CD14-positive monocyte (primary cell): ENCODE data around the gene SLC7A8. TPM values are rescaled to one million over a fixed set of nuclear protein-coding genes. Genes with fewer than 3 reads are reported as not detected.

Source experiments
- DNase-seq, 3 donors: peaks; one replicate each; pipeline ENCODE4 v3.0.0-alpha.2; 2011 to 2022
- H2AFZ ChIP-seq: 2 replicates; pipeline ENCODE4 v1.6.0; 2012; ENCODE audit warnings: mild to moderate bottlenecking, low read depth, low read length, inconsistent platforms; ENCODE audit not compliant: insufficient read depth, poor library complexity, severe bottlenecking
- H3K27ac ChIP-seq, 2 donors: 1 replicate in 1 of 2; 2 replicates in 1 of 2; pipeline ENCODE4 v1.5.1; 2012 to 2013; ENCODE audit warnings: low read length in 2 of 2, control low read depth in 1 of 2, inconsistent platforms in 1 of 2, low read depth in 1 of 2, mild to moderate bottlenecking in 1 of 2
- H3K27me3 ChIP-seq, 2 donors: one replicate each; pipeline versions ENCODE4 v1.6.0 to v1.6.1; 2011 to 2013; ENCODE audit warnings: low read length in 2 of 2; ENCODE audit not compliant: control insufficient read depth in 2 of 2, insufficient read depth in 2 of 2
- H3K36me3 ChIP-seq, 2 donors: replicated peaks in 1 of 2; 1 replicate in 1 of 2; 2 replicates in 1 of 2; pipeline versions ENCODE4 v1.5.1 to v1.6.1; 2012 to 2013; ENCODE audit warnings: low read length in 2 of 2, control low read depth in 1 of 2, inconsistent platforms in 1 of 2, mild to moderate bottlenecking in 1 of 2; ENCODE audit not compliant: insufficient read depth in 2 of 2, control insufficient read depth in 1 of 2
- H3K4me1 ChIP-seq, 2 donors: 1 replicate in 1 of 2; 2 replicates in 1 of 2; pipeline versions ENCODE4 v1.5.1 to v1.6.1; 2012 to 2013; ENCODE audit warnings: low read length in 2 of 2, control low read depth in 1 of 2, inconsistent platforms in 1 of 2, mild to moderate bottlenecking in 1 of 2, moderate library complexity in 1 of 2; ENCODE audit not compliant: insufficient read depth in 2 of 2, control insufficient read depth in 1 of 2
- H3K4me2 ChIP-seq: replicated peaks from 2 replicates; pipeline ENCODE3; 2012; ENCODE audit warnings: low read length, moderate library complexity, mild to moderate bottlenecking; ENCODE audit not compliant: poor library complexity, severe bottlenecking; ENCODE audit errors: extremely low read depth
- H3K4me3 ChIP-seq, 3 experiments: fragments of 200-600 bp in 1 of 3; sonication (generic) in 1 of 3; replicated peaks in 1 of 3; 1 replicate in 2 of 3; 2 replicates in 1 of 3; pipeline ENCODE4 v1.5.1; 2011 to 2013; ENCODE audit warnings: low read length in 3 of 3, mild to moderate bottlenecking in 3 of 3, control low read depth in 2 of 3, low read depth in 2 of 3, inconsistent platforms in 1 of 3, moderate library complexity in 1 of 3
- H3K79me2 ChIP-seq: 2 replicates; pipeline ENCODE4 v1.6.0; 2012; ENCODE audit warnings: mild to moderate bottlenecking, control low read depth, inconsistent platforms, low read length, moderate library complexity; ENCODE audit not compliant: insufficient read depth
- H3K9ac ChIP-seq: 2 replicates; pipeline ENCODE4 v1.6.0; 2017; ENCODE audit warnings: low read length, mild to moderate bottlenecking; ENCODE audit not compliant: insufficient read depth, poor library complexity, severe bottlenecking
- H3K9me3 ChIP-seq, 2 donors: replicated peaks in 1 of 2; 1 replicate in 1 of 2; 2 replicates in 1 of 2; pipeline versions ENCODE4 v1.5.1 to v1.6.1; 2012 to 2013; ENCODE audit warnings: low read length in 2 of 2, control low read depth in 1 of 2; ENCODE audit not compliant: control insufficient read depth in 1 of 2, insufficient read depth in 1 of 2
- H4K20me1 ChIP-seq: 2 replicates; pipeline ENCODE4 v1.6.0; 2012; ENCODE audit warnings: mild to moderate bottlenecking, low read length, control low read depth, moderate library complexity; ENCODE audit not compliant: insufficient read depth
- H3K27ac Mint-ChIP-seq, 7 donors: one replicate each; pipeline ENCODE4 v1.8.0; 2020; ENCODE audit warnings: mild to moderate bottlenecking in 7 of 7, mixed read lengths in 7 of 7, moderate library complexity in 6 of 7, inconsistent platforms in 2 of 7
- H3K27me3 Mint-ChIP-seq, 3 donors: one replicate each; pipeline ENCODE4 v1.8.0; 2021 to 2022; ENCODE audit warnings: low read depth in 3 of 3, mild to moderate bottlenecking in 3 of 3, mixed read lengths in 3 of 3, moderate library complexity in 3 of 3, inconsistent platforms in 1 of 3
- H3K36me3 Mint-ChIP-seq, 2 donors: one replicate each; pipeline ENCODE4 v1.8.0; 2020; ENCODE audit warnings: mixed read lengths in 2 of 2, inconsistent platforms in 1 of 2, mild to moderate bottlenecking in 1 of 2
- H3K4me1 Mint-ChIP-seq: one replicate; pipeline ENCODE4 v1.8.0; 2020; ENCODE audit warnings: mild to moderate bottlenecking, mixed read lengths
- H3K4me3 Mint-ChIP-seq, 2 donors: one replicate each; pipeline ENCODE4 v1.8.0; 2020; ENCODE audit warnings: mild to moderate bottlenecking in 2 of 2, mixed read lengths in 2 of 2, moderate library complexity in 1 of 2
- H3K9me3 Mint-ChIP-seq, 7 donors: one replicate each; pipeline ENCODE4 v1.8.0; 2020 to 2022; ENCODE audit warnings: mixed read lengths in 7 of 7, mild to moderate bottlenecking in 6 of 7, moderate library complexity in 6 of 7, inconsistent platforms in 2 of 7
- WGBS: methylation state at CpG from one replicate; pipeline ENCODE4 v1.1.5; 2013; ENCODE audit warnings: missing lambda C conversion rate; ENCODE audit not compliant: insufficient coverage; 5-methylcytosine and 5-hydroxymethylcytosine counted together
- intact Hi-C, 2 donors: fragments of 100-400 bp; cut with micrococcal nuclease; formaldehyde crosslinking; loops; one replicate each; pipeline versions ENCODE4 v1.15.0 to v1.15.1; 2023
- polyA plus RNA-seq, 3 donors: library from polyadenylated mRNA; depleted of rRNA in 1 of 3; unstranded in 2 of 3; stranded (reverse) in 1 of 3; fragments of 300-500 nt in 2 of 3; fragments of >200 nt in 1 of 3; fragmentation: Illumina TruSeq in 2 of 3; gene quantifications; 1 replicate in 2 of 3; 2 replicates in 1 of 3; pipeline ENCODE4 v1.2.3, GENCODE V29; 2012 to 2021
- TF ChIP-seq, protein P1 (sequence below): fragments of 200-600 bp; IDR thresholded peaks from one replicate; pipeline ENCODE4 v1.8.0; 2022; ENCODE audit warnings: antibody characterized with exemption, mild to moderate bottlenecking

Gene SLC7A8
- polyA plus RNA-seq, 3 donors, result 0.05 to 0.53 (median 0.25) TPM

DNA sequence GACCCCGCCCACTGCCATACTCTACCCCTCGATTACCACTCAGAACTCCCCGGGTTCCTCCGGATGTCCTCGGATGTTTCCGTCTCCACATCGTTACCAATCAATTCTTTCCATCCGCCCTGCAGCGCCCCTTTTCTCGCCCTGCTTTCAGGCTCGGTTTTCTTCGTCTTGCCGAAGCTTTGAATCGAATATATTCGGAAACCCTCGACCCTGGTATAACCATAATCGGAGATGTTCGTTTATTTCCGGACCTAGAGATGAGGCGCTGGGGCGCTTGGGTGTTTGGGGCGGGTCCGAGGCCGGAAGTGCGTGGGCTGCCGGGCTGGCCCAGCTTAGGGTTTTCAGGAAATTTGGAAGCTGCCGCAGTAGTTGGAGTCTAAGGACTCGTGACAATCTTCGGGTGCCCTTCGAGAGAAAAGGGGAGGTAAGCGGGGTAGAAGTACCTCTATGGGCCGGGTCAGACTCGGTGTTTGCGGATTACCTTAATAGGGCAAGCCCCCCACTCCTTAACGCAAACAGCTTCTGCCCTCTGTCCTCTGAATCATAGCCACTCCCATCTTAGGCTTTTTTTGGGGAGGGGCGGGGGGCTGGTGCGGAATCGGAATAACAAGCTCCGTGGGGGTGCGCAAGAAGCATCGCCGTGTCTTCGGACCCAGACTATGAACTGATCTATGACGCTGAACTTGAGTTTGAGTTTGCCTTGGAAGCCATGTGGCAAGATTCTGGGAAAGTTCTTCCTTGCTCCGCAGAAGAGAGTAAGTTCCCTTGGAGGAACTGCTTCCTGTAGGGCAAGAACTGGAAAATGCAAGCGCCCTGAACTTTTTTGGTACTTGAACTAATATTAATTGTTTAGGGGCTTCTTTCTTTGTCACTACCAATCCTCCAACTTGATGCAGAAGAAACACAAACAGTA lies 88.0 kb downstream of the SLC7A8 start, which contains the start of gene C14orf119:
TSS of gene C14orf119 (plus strand) at position 310 of the 913 bp plus-strand sequence. CDS start 2,154 bp downstream, outside the sequence.
- Histone ChIP-seq H3K79me2 (peaks cover 88% of the 10 kb centered on the region), H3K36me3 (peaks cover 44 to 55% of the 10 kb centered on the region in 2 donors), H3K9ac (peak within 1 kb of the TSS; percentile 98), H3K4me3 (peak within 1 kb of the TSS; percentile 80 to 98 (median 88)), H3K4me2 (peak within 1 kb of the TSS; percentile 88), H3K9me3 (no peaks in the 10 kb centered on the region), H3K4me1 (peaks cover 21 to 35% of the 10 kb centered on the region in 2 donors), H4K20me1 (peaks cover 61% of the 10 kb centered on the region), H2AFZ (peak within 1 kb of the TSS; percentile 89), H3K27me3 (no peaks in the 10 kb centered on the region), H3K27ac (peak within 1 kb of the TSS; percentile 95 to 96)
- under 1% methylated on average over 29 of the region's 46 CpGs for WGBS
- H3K27me3 Mint-ChIP-seq, result no peaks in the 10 kb centered on the region
- intact Hi-C loops, result loop anchor here (5.0 to 10.0 kb wide), 2 partner anchors 189 to 227 kb away; partner anchors contain the start of genes HOMEZ (in 1 of the 2) and PABPN1 (in 1 of the 2)
- H3K4me3 Mint-ChIP-seq, result no peak within 1 kb of the TSS
- H3K9me3 Mint-ChIP-seq, result no peaks in the 10 kb centered on the region
- TF ChIP-seq, protein P1, sequence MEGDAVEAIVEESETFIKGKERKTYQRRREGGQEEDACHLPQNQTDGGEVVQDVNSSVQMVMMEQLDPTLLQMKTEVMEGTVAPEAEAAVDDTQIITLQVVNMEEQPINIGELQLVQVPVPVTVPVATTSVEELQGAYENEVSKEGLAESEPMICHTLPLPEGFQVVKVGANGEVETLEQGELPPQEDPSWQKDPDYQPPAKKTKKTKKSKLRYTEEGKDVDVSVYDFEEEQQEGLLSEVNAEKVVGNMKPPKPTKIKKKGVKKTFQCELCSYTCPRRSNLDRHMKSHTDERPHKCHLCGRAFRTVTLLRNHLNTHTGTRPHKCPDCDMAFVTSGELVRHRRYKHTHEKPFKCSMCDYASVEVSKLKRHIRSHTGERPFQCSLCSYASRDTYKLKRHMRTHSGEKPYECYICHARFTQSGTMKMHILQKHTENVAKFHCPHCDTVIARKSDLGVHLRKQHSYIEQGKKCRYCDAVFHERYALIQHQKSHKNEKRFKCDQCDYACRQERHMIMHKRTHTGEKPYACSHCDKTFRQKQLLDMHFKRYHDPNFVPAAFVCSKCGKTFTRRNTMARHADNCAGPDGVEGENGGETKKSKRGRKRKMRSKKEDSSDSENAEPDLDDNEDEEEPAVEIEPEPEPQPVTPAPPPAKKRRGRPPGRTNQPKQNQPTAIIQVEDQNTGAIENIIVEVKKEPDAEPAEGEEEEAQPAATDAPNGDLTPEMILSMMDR, result no peak
- H3K4me1 Mint-ChIP-seq, result peaks cover 21% of the 10 kb centered on the region
- peaks cover 46 to 51% of the 10 kb centered on the region in 2 donors for H3K36me3 Mint-ChIP-seq
- DNase-seq, result peak; percentile 100
- no peak within 1 kb of the TSS for H3K27ac Mint-ChIP-seq

DNA sequence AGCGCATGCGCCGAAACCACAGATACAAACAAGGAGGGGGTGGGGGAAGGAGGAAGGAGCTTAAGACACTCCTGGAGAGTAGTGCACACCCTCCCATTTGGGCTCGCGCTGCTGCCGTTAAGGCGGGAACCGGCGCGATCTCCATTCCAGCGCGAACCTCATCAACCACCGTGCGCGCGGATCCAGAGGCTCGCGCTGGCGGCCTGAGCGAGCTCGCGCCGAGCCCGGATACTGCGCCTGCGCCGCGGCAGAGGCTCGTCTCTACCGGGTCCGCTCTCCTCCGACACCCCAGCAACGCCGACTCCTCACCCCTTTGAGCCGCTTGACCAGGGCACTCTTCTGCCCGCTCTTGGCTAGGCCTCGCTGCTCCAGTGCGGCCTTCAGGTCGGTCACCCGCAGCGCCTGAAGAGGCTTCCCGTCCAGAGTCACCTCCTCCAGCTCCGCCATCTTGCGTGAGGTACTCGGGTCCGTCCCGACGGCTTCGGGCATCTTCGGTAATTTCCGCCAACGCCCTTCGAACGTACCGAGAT lies 88.7 kb downstream of the SLC7A8 start, which contains the start of gene ACIN1:
TSS of gene ACIN1 (minus strand) at position 471 of the 530 bp plus-strand sequence. CDS start at position 447, 24 bp downstream.
- H3K4me1 ChIP-seq, result peaks cover 21 to 35% of the 10 kb centered on the region in 2 donors
- Mint-ChIP-seq H3K4me1 (peaks cover 19% of the 10 kb centered on the region), H3K9me3 (no peaks in the 10 kb centered on the region), H3K36me3 (peaks cover 51 to 57% of the 10 kb centered on the region in 2 donors), H3K4me3 (no peak within 1 kb of the TSS), H3K27ac (no peak within 1 kb of the TSS), H3K27me3 (no peaks in the 10 kb centered on the region)
- no peaks in the 10 kb centered on the region for H3K9me3 ChIP-seq
- no peaks in the 10 kb centered on the region for H3K27me3 ChIP-seq
- peaks cover 95% of the 10 kb centered on the region for H3K79me2 ChIP-seq
- H3K9ac ChIP-seq, result peak within 1 kb of the TSS; percentile 98
- intact Hi-C loops, result loop anchor here (5.0 to 10.0 kb wide), 2 partner anchors 190 to 228 kb away; partner anchors contain the start of genes HOMEZ (in 1 of the 2) and PABPN1 (in 1 of the 2)
- H4K20me1 ChIP-seq, result peaks cover 66% of the 10 kb centered on the region
- TF ChIP-seq, protein P1, result no peak
- H3K27ac ChIP-seq, result peak within 1 kb of the TSS; percentile 95 to 96
- peaks cover 51 to 62% of the 10 kb centered on the region in 2 donors for H3K36me3 ChIP-seq
- H3K4me3 ChIP-seq, result peak within 1 kb of the TSS; percentile 80 to 98 (median 88)
- WGBS, result under 1% methylated on average over 52 of the region's 55 CpGs
- H2AFZ ChIP-seq, result peak within 1 kb of the TSS; percentile 89
- DNase-seq, result peak in 2 of 3 donors; percentile 55 to 77
- peak within 1 kb of the TSS; percentile 88 for H3K4me2 ChIP-seq
